H9 (cell line): ENCODE data around the gene FARSB. TPM values are rescaled to one million over a fixed set of nuclear protein-coding genes. Genes with fewer than 3 reads are reported as not detected.

Experiments used
- DNase-seq: peaks from one replicate; pipeline ENCODE4 v3.0.0-alpha.2; 2017
- H2AFZ ChIP-seq: one replicate; pipeline ENCODE4 v1.6.1; 2013; ENCODE audit warnings: mild to moderate bottlenecking, low read length, control low read depth, moderate library complexity
- H2AK5ac ChIP-seq: 2 replicates; pipeline ENCODE4 v1.6.1; 2013; ENCODE audit warnings: low read length, control low read depth, mixed read lengths; ENCODE audit not compliant: insufficient read length
- H2BK120ac ChIP-seq: one replicate; pipeline ENCODE4 v1.6.1; 2013; ENCODE audit warnings: low read depth, mild to moderate bottlenecking, low read length, control low read depth, inconsistent platforms; ENCODE audit not compliant: poor library complexity, severe bottlenecking
- H2BK12ac ChIP-seq: 2 replicates; pipeline ENCODE4 v1.6.1; 2013; ENCODE audit warnings: low read length, control low read depth, mixed read lengths, low read depth; ENCODE audit not compliant: insufficient read length
- H2BK15ac ChIP-seq: 2 replicates; pipeline ENCODE4 v1.6.1; 2013; ENCODE audit warnings: low read depth, low read length, control low read depth
- H2BK20ac ChIP-seq: one replicate; pipeline ENCODE4 v1.6.1; 2013; ENCODE audit warnings: low read depth, mild to moderate bottlenecking, low read length, control low read depth, inconsistent platforms; ENCODE audit not compliant: poor library complexity, severe bottlenecking
- H2BK5ac ChIP-seq: 2 replicates; pipeline ENCODE4 v1.6.1; 2013; ENCODE audit warnings: low read length, control low read depth, mixed read lengths; ENCODE audit not compliant: insufficient read length
- H3K14ac ChIP-seq: 2 replicates; pipeline ENCODE4 v1.6.1; 2013; ENCODE audit warnings: low read length, control low read depth; ENCODE audit not compliant: insufficient read depth
- H3K18ac ChIP-seq: 2 replicates; pipeline ENCODE4 v1.6.1; 2013; ENCODE audit warnings: low read depth, mild to moderate bottlenecking, mixed read lengths, low read length, control low read depth; ENCODE audit not compliant: insufficient read length
- H3K23ac ChIP-seq: 2 replicates; pipeline ENCODE4 v1.6.1; 2013; ENCODE audit warnings: low read length, control low read depth, mixed read lengths, low read depth; ENCODE audit not compliant: insufficient read length
- H3K23me2 ChIP-seq: 2 replicates; pipeline ENCODE4 v1.6.1; 2013; ENCODE audit warnings: low read depth, mild to moderate bottlenecking, mixed read lengths, low read length, control low read depth; ENCODE audit not compliant: insufficient read length, poor library complexity, severe bottlenecking
- H3K27ac ChIP-seq: 2 replicates; pipeline ENCODE4 v1.5.1; 2013; ENCODE audit warnings: low read length, control low read depth, mixed read lengths, low read depth; ENCODE audit not compliant: insufficient read length
- H3K27me3 ChIP-seq: 2 replicates; pipeline ENCODE4 v1.6.1; 2013; ENCODE audit warnings: low read length, control low read depth, inconsistent platforms; ENCODE audit not compliant: insufficient read depth
- H3K4ac ChIP-seq: 2 replicates; pipeline ENCODE4 v1.6.1; 2013; ENCODE audit warnings: low read depth, mild to moderate bottlenecking, control low read depth, inconsistent platforms, low read length, moderate library complexity
- H3K4me1 ChIP-seq: 2 replicates; pipeline ENCODE4 v1.6.1; 2013; ENCODE audit warnings: low read length, control low read depth, inconsistent platforms; ENCODE audit not compliant: insufficient read depth
- H3K4me2 ChIP-seq: 2 replicates; pipeline ENCODE4 v1.6.1; 2013; ENCODE audit warnings: low read length, control low read depth, mixed read lengths; ENCODE audit not compliant: insufficient read length, insufficient read depth
- H3K56ac ChIP-seq: 2 replicates; pipeline ENCODE4 v1.6.1; 2013; ENCODE audit warnings: low read depth, mild to moderate bottlenecking, mixed read lengths, low read length, control low read depth; ENCODE audit not compliant: insufficient read length
- H3K79me1 ChIP-seq: 2 replicates; pipeline ENCODE4 v1.6.1; 2013; ENCODE audit warnings: low read depth, mild to moderate bottlenecking, moderate library complexity, low read length, control low read depth, inconsistent platforms; ENCODE audit not compliant: insufficient read depth, poor library complexity, severe bottlenecking
- H3K79me2 ChIP-seq: 2 replicates; pipeline ENCODE4 v1.6.1; 2013; ENCODE audit warnings: low read length, control low read depth, inconsistent platforms; ENCODE audit not compliant: insufficient read depth
- H3K9ac ChIP-seq: 2 replicates; pipeline ENCODE4 v1.6.1; 2013; ENCODE audit warnings: low read length, control low read depth, mixed read lengths; ENCODE audit not compliant: insufficient read length; ENCODE audit errors: extremely low read depth
- H3K9me3 ChIP-seq: one replicate; pipeline ENCODE4 v1.6.1; 2013; ENCODE audit warnings: low read depth, low read length, inconsistent platforms; ENCODE audit not compliant: control insufficient read depth
- H3T11ph ChIP-seq: one replicate; pipeline ENCODE4 v1.6.1; 2013; ENCODE audit warnings: mild to moderate bottlenecking, low read length, control low read depth, inconsistent platforms
- H4K20me1 ChIP-seq: one replicate; pipeline ENCODE4 v1.6.1; 2013; ENCODE audit not compliant: control insufficient read depth, insufficient read length, insufficient read depth
- H4K5ac ChIP-seq: 2 replicates; pipeline ENCODE4 v1.6.1; 2013; ENCODE audit warnings: low read depth, mild to moderate bottlenecking, mixed read lengths, low read length, control low read depth; ENCODE audit not compliant: insufficient read length
- H4K8ac ChIP-seq: replicated peaks from 2 replicates; pipeline ENCODE4 v1.6.1; 2013; ENCODE audit warnings: low read length, control low read depth, mixed read lengths, low read depth; ENCODE audit not compliant: insufficient read length
- H4K91ac ChIP-seq: 2 replicates; pipeline ENCODE4 v1.6.1; 2013; ENCODE audit warnings: low read depth, mild to moderate bottlenecking, moderate library complexity, mixed read lengths, low read length, control low read depth; ENCODE audit not compliant: insufficient read length
- H3K27ac Mint-ChIP-seq, 3 experiments: 2 replicates in 2 of 3; 3 replicates in 1 of 3; pipeline ENCODE4 v1.8.0; 2020 to 2021; ENCODE audit warnings: mixed read lengths in 3 of 3, mild to moderate bottlenecking in 1 of 3, moderate library complexity in 1 of 3
- H3K27me3 Mint-ChIP-seq: 2 replicates; pipeline ENCODE4 v1.8.0; 2021; ENCODE audit warnings: low read depth, mild to moderate bottlenecking, moderate library complexity, mixed read lengths
- H3K36me3 Mint-ChIP-seq, 3 experiments: 2 replicates in 2 of 3; 3 replicates in 1 of 3; pipeline ENCODE4 v1.8.0; 2020 to 2021; ENCODE audit warnings: low read depth in 3 of 3, mixed read lengths in 3 of 3; ENCODE audit not compliant: insufficient read depth in 1 of 3
- H3K4me1 Mint-ChIP-seq, 2 experiments: 2 replicates each; pipeline ENCODE4 v1.8.0; 2020; ENCODE audit warnings: mixed read lengths in 2 of 2
- H3K4me3 Mint-ChIP-seq, 2 experiments: 2 replicates in 1 of 2; 3 replicates in 1 of 2; pipeline ENCODE4 v1.8.0; 2020 to 2021; ENCODE audit warnings: mild to moderate bottlenecking in 2 of 2, mixed read lengths in 2 of 2, moderate library complexity in 1 of 2
- H3K9me3 Mint-ChIP-seq, 2 experiments: 2 replicates in 1 of 2; 3 replicates in 1 of 2; pipeline ENCODE4 v1.8.0; 2020; ENCODE audit warnings: mild to moderate bottlenecking in 2 of 2, mixed read lengths in 2 of 2, moderate library complexity in 1 of 2
- CTCF ChIP-seq: fragments of 200-600 bp; sonication (generic); conservative IDR thresholded peaks from 3 replicates; pipeline ENCODE4 v1.8.0; 2021; ENCODE audit warnings: antibody characterized with exemption, mild to moderate bottlenecking
- WGBS: extraction: QIAGEN DNeasy Blood & Tissue Kit; methylation state at CpG from one replicate; pipeline ENCODE4 v1.1.7; 2013; ENCODE audit warnings: missing lambda C conversion rate, low lambda C conversion rate, mixed read lengths; ENCODE audit not compliant: insufficient read length; ENCODE audit errors: extremely low coverage; 5-methylcytosine and 5-hydroxymethylcytosine counted together
- total RNA-seq: library from RNA; stranded (reverse); gene quantifications from 2 replicates; pipeline ENCODE4 v1.2.1, GENCODE V29; 2021

The FARSB gene
- total RNA-seq, 1 experiment from 2014 or later = 32.1 TPM

GRCh38 chr2:222561817-222562645, 93.9 kb downstream of the FARSB start:
- no peak overlapping the region for H2AFZ ChIP-seq
- Mint-ChIP-seq H3K27me3 (peaks cover 37% of the 10 kb centered on the region), H3K9me3 (no peaks in the 10 kb centered on the region), H3K27ac (no peak overlapping the region), H3K4me1 (peaks cover 4 to 5% of the 10 kb centered on the region in 2 experiments), H3K36me3 (peaks cover 0 to 6% (median 0%) of the 10 kb centered on the region in 3 experiments; a peak in 2 of 7 replicates), H3K4me3 (no peak overlapping the region)
- H3K79me2 ChIP-seq = no peaks in the 10 kb centered on the region
- H2AK5ac ChIP-seq = no peak overlapping the region
- no peaks in the 10 kb centered on the region for H3K27me3 ChIP-seq
- H2BK20ac ChIP-seq = no peak overlapping the region
- no peak overlapping the region for H2BK5ac ChIP-seq
- H2BK12ac ChIP-seq = no peak overlapping the region
- no peaks in the 10 kb centered on the region for H3K79me1 ChIP-seq
- H4K8ac ChIP-seq = no peak overlapping the region
- H3K14ac ChIP-seq = no peak overlapping the region
- H4K5ac ChIP-seq = no peak overlapping the region
- WGBS = no CpG with 5 or more reads among the region's 6 CpGs
- no peaks in the 10 kb centered on the region for H4K20me1 ChIP-seq
- no peaks in the 10 kb centered on the region for H3K9me3 ChIP-seq
- no peak overlapping the region for H2BK120ac ChIP-seq
- TF ChIP-seq CTCF = peak; percentile 81
- H3K4me2 ChIP-seq = no peak overlapping the region
- no peak overlapping the region for H3K56ac ChIP-seq
- H3K4ac ChIP-seq = no peak overlapping the region
- H3K23ac ChIP-seq = no peak overlapping the region
- no peaks in the 10 kb centered on the region for H3K23me2 ChIP-seq
- H3K9ac ChIP-seq = no peak overlapping the region
- H3K27ac ChIP-seq = no peak overlapping the region
- no peak overlapping the region for H4K91ac ChIP-seq
- H3K4me1 ChIP-seq = no peaks in the 10 kb centered on the region
- DNase-seq = peak; percentile 65
- H3T11ph ChIP-seq = no peak overlapping the region
- no peak overlapping the region for H3K18ac ChIP-seq
- no peak overlapping the region for H2BK15ac ChIP-seq
